DND-41 (cell line): ENCODE measurements around the gene VPS35L.

Experiments used
- ATAC-seq: fragments of 200-7000 bp; cut with Tn5 transposase; 3 replicates; pipeline ENCODE4 v1.9.1; 2021; ENCODE audit warnings: low read depth; ENCODE audit not compliant: insufficient read depth
- DNase-seq: peaks from one replicate; pipeline ENCODE4 v3.0.0-alpha.2; 2020
- H2AFZ ChIP-seq: 2 replicates; pipeline ENCODE4 v1.6.0; 2012; ENCODE audit warnings: low read depth, low read length
- H3K27ac ChIP-seq: 2 replicates; pipeline ENCODE4 v1.5.1; 2012; ENCODE audit warnings: low read length, inconsistent platforms
- H3K27me3 ChIP-seq: fragments of 200-600 bp; sonication (generic); 2 replicates; pipeline ENCODE4 v1.6.0; 2012; ENCODE audit warnings: low read length, mild to moderate bottlenecking, inconsistent platforms; ENCODE audit not compliant: insufficient read depth, poor library complexity
- H3K36me3 ChIP-seq: 2 replicates; pipeline ENCODE4 v1.5.1; 2012; ENCODE audit warnings: low read length, inconsistent platforms; ENCODE audit not compliant: insufficient read depth
- H3K4me1 ChIP-seq: 2 replicates; pipeline ENCODE4 v1.5.1; 2012; ENCODE audit warnings: mild to moderate bottlenecking, low read length; ENCODE audit not compliant: insufficient read depth
- H3K4me2 ChIP-seq: 2 replicates; pipeline ENCODE4 v1.6.0; 2012; ENCODE audit warnings: mild to moderate bottlenecking, moderate library complexity, low read length, inconsistent platforms; ENCODE audit not compliant: insufficient read depth
- H3K4me3 ChIP-seq, 2 experiments: fragments of 200-600 bp in 1 of 2; shearing (Covaris generic) in 1 of 2; 2 replicates each; pipeline ENCODE4 v1.5.1; 2012 to 2016; ENCODE audit warnings: inconsistent platforms in 2 of 2, low read length in 2 of 2, mild to moderate bottlenecking in 2 of 2, low read depth in 1 of 2, moderate library complexity in 1 of 2
- H3K79me2 ChIP-seq: 2 replicates; pipeline ENCODE4 v1.6.0; 2012; ENCODE audit warnings: low read length, inconsistent platforms; ENCODE audit not compliant: insufficient read depth
- H3K9ac ChIP-seq: 2 replicates; pipeline ENCODE4 v1.6.0; 2012; ENCODE audit warnings: low read depth, mild to moderate bottlenecking, inconsistent platforms, low read length, moderate library complexity
- H3K9me3 ChIP-seq: 2 replicates; pipeline ENCODE4 v1.5.1; 2012; ENCODE audit warnings: low read length, moderate library complexity, mild to moderate bottlenecking, inconsistent platforms; ENCODE audit not compliant: insufficient read depth, severe bottlenecking
- H4K20me1 ChIP-seq: 2 replicates; pipeline ENCODE4 v1.6.0; 2012; ENCODE audit warnings: low read length; ENCODE audit not compliant: insufficient read depth
- EZH2 ChIP-seq: IDR thresholded peaks from 3 replicates; pipeline ENCODE4 v1.6.1; 2012; ENCODE audit warnings: borderline replicate concordance, low read depth, mild to moderate bottlenecking, moderate library complexity, low read length, inconsistent platforms; ENCODE audit not compliant: severe bottlenecking
- TF ChIP-seq, protein P1 (sequence below): IDR thresholded peaks from 2 replicates; pipeline ENCODE4 v1.5.1; 2012; ENCODE audit warnings: borderline replicate concordance, low read length, moderate library complexity, mild to moderate bottlenecking; ENCODE audit not compliant: poor library complexity, severe bottlenecking; ENCODE audit errors: extremely low read depth

VPS35L gene

DNA sequence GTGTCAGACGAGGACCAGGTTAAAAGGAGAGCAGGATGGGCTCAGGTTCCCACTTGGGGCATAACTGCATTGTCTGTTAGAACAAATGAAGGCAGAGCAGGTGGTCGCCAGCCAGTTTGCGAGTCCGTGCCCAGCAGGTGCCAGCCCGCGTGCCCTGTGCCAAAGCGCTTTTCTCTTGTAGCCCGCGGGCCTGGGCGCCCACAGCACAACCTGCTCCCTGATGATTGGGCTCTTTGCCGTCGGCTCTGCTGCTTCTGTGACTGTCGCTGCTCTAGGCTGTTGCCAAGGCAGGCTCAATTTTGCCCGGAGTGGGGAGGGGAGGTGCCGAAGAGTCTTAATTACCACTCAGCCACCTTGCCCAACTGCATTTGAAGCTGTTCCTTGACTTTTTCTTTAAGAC is 141.5 kb downstream of the VPS35L start:
- ATAC-seq (0 out of 3 replicates have a peak, but pooled peaks have one; percentile 36), DNase-seq (peak; percentile 33)
- peak overlapping the region; percentile 30; the same call in 1 of the 2 replicates for H3K4me2 ChIP-seq
- peaks cover 62% of the 10 kb centered on the region for H3K36me3 ChIP-seq
- 0 out of 2 replicates have a peak overlapping the region, but pooled peaks have one; percentile 11 for H3K9ac ChIP-seq
- H3K27me3 ChIP-seq, result no peaks in the 10 kb centered on the region
- H3K27ac ChIP-seq, result peak overlapping the region; percentile 32
- peaks cover 5% of the 10 kb centered on the region; the same call in 1 of the 2 replicates for H3K79me2 ChIP-seq
- H3K4me3 ChIP-seq, result no peak overlapping the region
- H3K9me3 ChIP-seq, result no peaks in the 10 kb centered on the region
- H4K20me1 ChIP-seq, result peaks cover 45% of the 10 kb centered on the region
- H2AFZ ChIP-seq, result no peak overlapping the region
- peaks cover 25% of the 10 kb centered on the region for H3K4me1 ChIP-seq
- TF ChIP-seq EZH2, result no peak
- TF ChIP-seq, protein P1, sequence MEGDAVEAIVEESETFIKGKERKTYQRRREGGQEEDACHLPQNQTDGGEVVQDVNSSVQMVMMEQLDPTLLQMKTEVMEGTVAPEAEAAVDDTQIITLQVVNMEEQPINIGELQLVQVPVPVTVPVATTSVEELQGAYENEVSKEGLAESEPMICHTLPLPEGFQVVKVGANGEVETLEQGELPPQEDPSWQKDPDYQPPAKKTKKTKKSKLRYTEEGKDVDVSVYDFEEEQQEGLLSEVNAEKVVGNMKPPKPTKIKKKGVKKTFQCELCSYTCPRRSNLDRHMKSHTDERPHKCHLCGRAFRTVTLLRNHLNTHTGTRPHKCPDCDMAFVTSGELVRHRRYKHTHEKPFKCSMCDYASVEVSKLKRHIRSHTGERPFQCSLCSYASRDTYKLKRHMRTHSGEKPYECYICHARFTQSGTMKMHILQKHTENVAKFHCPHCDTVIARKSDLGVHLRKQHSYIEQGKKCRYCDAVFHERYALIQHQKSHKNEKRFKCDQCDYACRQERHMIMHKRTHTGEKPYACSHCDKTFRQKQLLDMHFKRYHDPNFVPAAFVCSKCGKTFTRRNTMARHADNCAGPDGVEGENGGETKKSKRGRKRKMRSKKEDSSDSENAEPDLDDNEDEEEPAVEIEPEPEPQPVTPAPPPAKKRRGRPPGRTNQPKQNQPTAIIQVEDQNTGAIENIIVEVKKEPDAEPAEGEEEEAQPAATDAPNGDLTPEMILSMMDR, result no peak

- no peaks in the 10 kb centered on the region for H3K9me3 ChIP-seq
- H4K20me1 ChIP-seq, result peaks cover 45% of the 10 kb centered on the region
- peaks cover 5% of the 10 kb centered on the region; the same call in 1 of the 2 replicates for H3K79me2 ChIP-seq
- no peak for ATAC-seq
- DNase-seq, result no peak
- no peak overlapping the region for H2AFZ ChIP-seq
- peaks cover 25% of the 10 kb centered on the region for H3K4me1 ChIP-seq
- peaks cover 63% of the 10 kb centered on the region for H3K36me3 ChIP-seq
- no peak for TF ChIP-seq EZH2
- TF ChIP-seq, protein P1, result no peak
- no peak overlapping the region for H3K4me2 ChIP-seq
- H3K27ac ChIP-seq, result peak overlapping the region; percentile 43; the same call in 1 of the 2 replicates
- no peaks in the 10 kb centered on the region for H3K27me3 ChIP-seq
- no peak overlapping the region for H3K9ac ChIP-seq
- no peak overlapping the region for H3K4me3 ChIP-seq
These were observed 142.3 kb downstream of the VPS35L start for GRCh38 chr16:19697756-19698318.

DNA sequence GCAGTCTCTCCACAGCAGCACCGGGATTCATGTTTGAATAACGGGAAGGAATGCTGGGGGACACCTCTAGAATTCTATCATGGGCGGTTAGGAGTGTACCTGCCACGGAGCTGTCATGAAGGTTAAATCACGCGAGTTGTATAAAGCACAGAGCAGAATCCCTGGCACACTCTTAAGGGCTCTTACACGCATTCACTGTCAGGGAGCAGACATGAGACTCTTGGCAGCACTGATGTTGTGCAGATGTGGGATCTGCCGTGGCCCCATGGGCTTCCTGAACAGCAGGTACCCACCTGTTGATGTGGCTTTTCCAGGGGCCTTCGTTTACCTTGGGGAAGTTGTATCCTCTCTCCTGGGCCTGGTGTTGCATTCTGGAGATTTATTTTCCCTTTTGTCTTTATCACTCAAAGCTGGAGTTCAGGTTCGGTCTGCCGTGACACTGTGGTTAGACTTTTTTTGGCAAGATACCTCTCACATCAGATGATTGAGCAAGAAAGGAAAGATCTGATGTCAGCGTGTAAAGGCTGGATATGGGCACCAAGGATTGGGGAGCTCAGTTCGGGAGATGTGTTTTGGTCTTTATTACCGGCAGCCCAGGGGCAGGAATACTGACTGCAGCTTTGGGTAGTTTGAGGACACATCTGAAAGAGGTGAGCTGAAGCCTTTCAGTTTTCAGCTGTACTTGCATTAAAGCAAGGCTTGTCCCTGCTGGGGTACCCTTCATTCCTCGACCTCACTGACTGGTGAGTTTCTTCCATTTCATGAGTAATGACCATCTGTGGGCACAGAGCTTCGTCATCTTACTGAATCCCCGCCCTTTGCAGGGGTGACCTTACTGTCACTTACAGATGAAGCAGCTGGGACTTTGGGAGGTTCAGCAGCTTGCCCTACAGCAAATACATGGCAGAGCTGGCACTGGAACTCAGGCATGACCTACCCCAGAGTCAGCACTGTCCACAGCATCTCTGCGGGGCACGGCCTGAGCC is 143.3 kb downstream of the VPS35L start:
- DNase-seq, result no peak
- H3K27me3 ChIP-seq, result no peaks in the 10 kb centered on the region

More for the DNA sequence above, 143.3 kb downstream of the VPS35L start:
- Histone ChIP-seq H3K4me2 (no peak overlapping the region), H3K79me2 (peaks cover 7% of the 10 kb centered on the region; the same call in 1 of the 2 replicates), H4K20me1 (peaks cover 51% of the 10 kb centered on the region), H2AFZ (no peak overlapping the region), H3K36me3 (peaks cover 68% of the 10 kb centered on the region), H3K9ac (no peak overlapping the region), H3K4me3 (no peak overlapping the region), H3K27ac (no peak overlapping the region), H3K9me3 (no peaks in the 10 kb centered on the region), H3K4me1 (peaks cover 25% of the 10 kb centered on the region)
- TF ChIP-seq, protein P1, result no peak
- no peak for TF ChIP-seq EZH2
- no peak for ATAC-seq
